ENCODE measurements around the gene PYGM. TPM values are rescaled to one million over a fixed set of nuclear protein-coding genes. Genes with fewer than 3 reads are reported as not detected.

PYGM gene
- total RNA-seq, 1 donor from 2014 or later: 0.20 TPM

DNA sequence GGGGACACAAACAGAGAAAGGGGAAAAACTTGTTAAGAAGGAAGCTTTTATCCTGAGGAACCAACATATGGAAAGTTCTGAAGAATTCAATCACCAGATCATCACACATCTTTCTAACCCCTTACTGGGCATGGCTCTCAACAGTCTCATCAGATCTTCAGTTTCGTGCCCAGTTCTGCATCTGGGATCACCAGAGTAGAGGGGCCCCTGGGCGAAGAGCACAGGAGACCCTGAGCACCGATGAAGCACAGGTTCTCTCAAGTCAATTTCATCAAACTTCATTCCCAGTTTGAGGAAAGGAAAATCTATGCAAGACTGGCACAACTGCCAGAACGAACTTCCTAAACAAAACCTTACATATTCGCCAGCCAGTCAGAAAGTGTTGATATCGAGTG, 8.5 kb upstream of the PYGM start:
- no peak for DNase-seq (ENCODE audit: low read depth in 2 of 2)

DNA sequence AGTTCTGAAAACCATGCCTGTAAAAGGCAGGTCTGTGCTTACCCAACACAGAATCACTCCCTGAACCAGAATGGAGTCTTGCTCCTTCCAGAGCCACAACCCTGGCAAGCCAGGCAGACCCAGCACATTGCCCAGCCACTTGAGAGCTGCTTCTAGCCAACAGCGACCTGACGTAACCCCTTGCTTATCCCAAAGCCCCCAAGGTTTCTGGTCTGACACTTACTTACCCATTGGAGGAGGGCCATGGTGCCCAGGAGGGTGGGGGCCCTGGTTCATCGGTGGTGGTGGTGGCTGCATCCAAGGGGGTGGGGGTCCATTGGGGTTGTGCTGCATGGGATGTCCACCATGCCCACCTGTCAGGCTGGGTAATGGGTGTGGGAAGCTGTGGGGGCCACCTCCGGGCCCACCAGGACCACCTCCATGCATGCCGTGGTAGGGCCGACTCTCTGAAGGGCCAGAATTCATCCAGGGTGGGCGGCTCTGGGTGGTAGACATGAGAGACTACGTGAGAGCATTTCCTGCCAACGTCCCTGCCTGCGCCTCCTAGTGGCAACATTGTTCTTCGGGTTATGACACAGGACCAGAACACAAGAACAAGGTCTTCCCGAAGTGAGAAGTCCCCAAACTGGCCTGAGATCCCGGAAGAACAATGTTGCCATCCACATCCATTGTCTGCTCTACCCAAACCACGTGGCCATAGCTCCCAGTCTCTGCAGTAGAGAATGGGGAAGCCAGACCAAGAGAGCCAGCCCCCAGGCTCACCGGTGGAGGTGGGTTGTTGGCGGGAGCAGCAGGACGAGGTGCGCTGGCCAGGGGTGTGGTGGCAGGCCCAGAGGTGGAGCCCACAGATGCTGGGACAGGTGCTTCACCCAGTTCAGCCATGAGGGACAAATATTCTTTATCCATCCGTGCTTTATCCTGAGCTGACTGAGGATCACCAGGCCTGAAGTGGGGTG, 7.8 kb upstream of the PYGM start:
- DNase-seq (ENCODE audit: low read depth in 2 of 2): peak; percentile 75 to 84

DNA sequence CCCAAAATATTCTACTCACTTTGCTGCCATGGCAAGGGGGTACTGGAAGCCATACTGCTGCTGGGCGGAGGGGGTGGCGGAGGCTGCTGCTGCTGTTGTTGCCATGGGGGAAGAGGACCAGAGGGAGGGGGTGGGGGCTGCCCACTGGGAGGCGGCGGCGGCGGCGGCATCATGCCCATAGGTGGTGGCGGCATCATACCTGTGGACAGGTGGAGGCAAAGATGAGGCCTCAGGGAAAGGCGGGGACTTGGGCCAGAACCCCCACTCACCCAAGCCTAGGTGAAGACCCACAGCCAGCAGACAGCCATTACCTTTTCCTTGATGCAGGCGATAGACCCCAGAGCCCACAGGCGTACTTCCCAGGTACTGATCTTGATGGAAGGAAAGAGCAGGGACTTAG, 7.1 kb upstream of the PYGM start:
- DNase-seq (ENCODE audit: low read depth in 2 of 2): no peak

DNA sequence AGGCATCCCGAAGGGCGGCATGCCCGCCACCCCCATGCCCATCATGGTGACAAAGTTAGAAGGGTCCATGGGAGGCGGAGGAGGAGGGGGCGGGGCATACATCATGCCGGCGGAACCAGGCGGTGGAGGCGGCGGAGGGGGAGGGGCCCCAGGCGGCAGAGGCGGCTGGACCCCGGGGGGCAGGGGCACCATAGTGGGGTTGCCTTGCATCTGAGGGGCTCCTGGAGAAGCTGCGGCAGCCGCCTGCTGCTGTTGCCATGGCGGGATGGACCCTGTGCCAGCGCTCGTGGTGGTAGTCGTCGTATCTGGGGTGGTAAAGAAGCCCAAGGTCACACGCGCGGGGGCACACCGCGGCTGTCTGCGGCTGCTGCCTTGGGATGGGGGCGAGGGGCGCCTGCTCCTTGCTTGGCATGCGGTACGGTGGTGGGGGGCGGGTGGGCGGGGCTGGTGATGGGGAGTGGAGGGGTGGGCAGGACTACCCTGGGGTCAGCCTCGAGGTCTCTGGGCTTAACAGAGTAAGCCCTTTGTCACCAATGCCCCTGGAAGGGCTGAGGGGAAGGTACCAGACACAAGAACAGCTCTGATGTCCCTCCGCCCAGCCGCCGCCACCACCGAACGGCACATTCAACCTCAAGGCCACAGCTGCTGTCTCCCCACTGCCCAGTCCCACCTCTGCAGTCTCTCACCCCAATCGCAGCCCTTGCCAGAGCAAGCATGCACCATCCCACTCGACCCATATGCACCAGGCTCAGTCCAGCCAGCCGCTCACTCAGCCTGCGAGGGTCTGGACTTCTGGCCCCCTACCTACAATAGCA, 6.3 kb upstream of the PYGM start:
- DNase-seq (ENCODE audit: low read depth in 2 of 2): no peak

DNA sequence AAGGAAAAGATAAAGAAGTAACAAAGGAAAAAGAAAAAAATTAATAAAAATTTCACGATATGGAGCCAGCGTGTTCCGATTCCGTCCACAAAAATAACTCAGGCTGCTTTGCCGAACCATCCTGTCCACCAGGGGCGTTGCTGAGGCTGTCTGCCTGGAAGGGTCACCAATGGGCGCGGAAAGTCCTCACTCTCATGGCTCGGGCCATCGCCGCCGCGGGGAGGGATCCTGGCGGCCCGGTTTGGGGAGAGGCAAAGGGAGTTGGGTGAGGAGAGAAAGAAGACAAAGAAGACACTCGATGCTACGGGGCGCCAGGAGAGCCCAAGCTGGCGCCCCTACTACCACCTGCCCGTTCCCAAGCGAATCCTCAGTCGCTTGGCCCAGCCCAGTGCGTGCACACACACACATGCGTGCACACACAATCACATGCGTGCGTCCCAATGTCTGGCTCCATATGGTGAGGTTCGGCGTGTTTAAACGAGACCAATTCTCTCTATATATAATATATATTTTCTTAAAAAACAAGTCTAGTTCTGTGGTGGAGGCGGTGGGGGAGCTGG, 5.6 kb upstream of the PYGM start:
- no peak for DNase-seq (ENCODE audit: low read depth in 2 of 2)

DNA sequence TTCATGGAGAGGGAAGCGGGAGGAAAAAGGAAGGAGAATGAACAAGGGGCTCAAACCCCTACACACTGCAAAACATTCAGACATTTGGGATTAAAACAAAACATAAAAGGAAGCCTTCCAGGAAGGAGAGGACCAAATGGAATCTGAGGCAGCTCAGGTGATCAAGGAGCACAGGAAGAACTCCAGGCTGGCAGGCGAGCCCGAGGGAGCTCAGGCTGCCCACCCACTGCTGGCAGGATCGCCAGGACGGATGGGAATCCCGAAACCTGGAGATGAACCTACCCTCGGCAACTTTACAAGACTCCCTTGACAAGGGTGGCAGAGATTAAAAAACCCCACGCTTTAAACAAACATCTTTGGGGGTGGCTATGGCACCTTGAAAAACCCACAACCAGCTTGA, 5.0 kb upstream of the PYGM start:
- DNase-seq (ENCODE audit: low read depth in 2 of 2): no peak

DNA sequence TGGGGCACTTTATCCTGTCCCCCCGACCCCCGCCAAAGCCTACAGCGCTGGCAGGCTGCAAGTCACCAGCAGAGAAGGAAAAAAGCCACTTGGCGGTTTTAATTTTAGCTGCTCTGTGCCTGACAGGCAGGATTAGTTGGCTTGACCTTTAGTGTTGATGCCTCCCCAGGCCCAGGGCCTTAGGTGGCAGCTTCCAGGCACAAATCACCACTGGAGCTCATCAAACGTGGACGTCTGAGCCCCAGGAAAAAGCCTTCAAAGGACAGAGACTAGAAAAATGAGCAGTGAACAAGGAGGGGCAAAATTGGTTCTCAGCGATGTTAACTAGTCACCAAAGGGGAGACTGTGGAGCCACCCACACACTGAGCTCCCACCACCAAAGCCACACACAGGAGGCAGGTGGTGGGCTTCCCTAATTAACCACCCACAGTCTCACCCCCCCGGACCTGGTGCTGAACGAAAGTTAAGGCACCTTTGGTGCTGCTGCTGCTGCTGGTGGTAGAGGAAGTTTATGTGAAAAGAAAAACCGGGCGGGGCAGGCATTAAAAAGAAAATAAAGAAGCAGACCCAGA, 4.4 kb upstream of the PYGM start:
- DNase-seq (ENCODE audit: low read depth in 2 of 2): no peak

DNA sequence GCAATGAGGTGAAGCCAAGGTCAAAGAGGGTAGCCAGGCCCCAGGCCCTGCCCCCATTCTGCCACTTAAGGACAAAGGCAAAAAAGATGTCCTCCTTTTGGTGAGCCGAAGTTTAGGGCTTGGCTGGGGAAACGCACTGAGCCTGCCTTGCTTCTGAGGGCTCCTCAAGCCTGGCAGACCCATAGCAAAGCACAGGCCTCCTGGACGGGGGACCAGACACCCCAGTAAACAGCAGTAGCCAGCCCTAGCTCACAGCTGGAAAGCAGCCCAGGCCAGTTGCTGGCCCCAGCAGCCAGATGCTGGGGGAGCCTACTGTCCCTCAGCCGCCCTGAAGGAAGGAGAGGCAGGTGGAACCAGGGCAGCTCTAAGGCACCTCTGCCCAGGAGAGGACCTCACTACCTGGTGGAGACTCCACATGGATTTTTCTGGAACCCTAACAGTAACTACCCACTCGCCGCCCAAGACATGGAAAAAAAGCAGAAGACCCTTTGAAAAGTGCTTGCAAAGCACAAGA, 3.8 kb upstream of the PYGM start:
- DNase-seq (ENCODE audit: low read depth in 2 of 2): no peak

DNA sequence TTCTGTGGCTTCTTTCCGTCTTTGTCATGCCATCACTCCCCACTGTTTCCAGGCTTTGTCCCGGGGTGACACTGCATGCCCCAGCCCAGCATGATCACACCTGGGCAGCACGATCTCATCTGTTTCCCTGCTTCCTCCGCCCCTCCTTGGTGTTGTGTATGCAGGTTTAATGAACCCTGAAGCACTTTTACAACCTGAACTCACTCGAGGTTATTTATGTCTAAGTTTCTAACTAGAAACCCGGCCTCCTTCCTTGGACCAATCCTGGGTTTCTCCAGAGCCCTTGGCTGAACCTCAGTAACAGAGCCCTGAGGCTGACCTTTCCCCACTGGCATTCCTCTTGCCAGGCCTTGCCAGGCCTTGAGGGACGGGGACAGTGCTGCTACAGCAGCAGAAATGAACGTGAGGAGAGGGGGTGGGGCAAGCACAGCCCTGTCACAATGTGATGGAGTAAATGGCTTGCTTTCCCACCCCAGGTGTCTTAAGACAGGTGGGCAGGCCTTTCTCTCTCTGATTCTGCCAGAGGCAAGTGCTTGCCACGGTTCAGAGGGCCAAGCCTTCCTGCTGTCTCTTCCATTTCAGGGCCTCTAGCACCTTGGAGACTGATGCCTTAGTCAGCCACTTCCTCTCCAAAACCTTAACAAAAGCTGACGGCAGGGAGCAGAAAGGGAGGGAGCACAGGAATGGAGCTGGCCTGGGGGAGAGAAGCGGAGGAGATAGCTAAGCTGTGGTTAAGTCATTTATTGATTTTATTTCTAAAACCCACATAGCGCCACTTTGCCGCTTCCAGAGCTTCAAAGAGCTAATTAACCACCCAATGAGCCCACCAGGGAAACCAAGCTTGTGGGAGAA, 3.1 kb upstream of the PYGM start:
- DNase-seq (ENCODE audit: low read depth in 2 of 2): peak in 1 of 2 donors; percentile 86

DNA sequence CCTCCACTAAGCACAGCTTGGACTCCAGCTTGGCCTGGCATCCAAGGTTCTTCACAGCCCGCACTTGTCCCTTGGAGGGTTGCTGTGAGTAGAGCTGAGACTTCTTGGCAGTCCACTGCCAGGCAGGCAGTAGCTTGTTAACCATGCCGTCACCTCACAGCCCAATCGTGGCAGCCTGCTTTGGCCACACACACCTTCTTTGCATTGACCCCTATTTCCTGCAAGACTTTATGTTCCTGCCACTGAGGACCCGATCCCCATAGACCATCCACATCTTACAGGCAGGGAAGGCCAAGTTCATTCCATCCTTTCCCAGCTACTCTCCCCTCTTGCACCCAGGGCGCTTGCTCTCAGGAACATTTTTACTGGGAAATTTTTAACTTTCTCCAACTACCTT, 2.5 kb upstream of the PYGM start:
- no peak for DNase-seq (ENCODE audit: low read depth in 2 of 2)

DNA sequence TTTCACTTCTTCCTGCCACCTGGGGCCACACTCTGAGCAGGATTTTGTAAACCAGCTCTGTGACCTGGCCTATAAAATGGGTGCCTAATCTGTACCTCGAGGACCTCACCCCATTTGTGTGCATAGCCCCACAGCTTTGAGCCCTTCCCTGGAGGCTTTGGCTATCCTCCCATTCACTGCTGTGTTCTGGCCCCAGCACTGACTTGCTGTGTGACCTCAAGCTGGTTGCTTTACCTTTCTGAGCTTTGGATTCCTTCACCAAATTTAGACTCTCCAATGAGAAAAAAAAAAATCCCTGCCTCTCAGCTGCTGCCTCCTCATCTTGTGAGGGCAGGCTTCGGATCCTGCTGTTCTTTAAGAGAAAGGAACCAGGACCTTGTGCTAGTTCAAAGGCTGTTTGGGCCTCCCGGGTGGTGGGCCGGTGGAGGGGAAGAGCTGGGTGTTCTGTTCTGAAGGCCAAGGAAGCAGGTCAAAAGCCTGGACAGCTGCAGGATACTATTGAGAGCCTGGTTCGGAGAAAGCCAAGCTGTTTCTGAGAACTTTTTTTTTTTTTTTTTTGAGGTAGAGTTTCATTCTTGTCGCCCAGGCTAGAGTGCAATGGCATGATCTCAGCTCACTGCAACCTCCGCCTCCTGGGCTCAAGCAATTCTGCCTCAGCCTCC, 1.1 kb upstream of the PYGM start:
- no peak for DNase-seq (ENCODE audit: low read depth in 2 of 2)

DNA sequence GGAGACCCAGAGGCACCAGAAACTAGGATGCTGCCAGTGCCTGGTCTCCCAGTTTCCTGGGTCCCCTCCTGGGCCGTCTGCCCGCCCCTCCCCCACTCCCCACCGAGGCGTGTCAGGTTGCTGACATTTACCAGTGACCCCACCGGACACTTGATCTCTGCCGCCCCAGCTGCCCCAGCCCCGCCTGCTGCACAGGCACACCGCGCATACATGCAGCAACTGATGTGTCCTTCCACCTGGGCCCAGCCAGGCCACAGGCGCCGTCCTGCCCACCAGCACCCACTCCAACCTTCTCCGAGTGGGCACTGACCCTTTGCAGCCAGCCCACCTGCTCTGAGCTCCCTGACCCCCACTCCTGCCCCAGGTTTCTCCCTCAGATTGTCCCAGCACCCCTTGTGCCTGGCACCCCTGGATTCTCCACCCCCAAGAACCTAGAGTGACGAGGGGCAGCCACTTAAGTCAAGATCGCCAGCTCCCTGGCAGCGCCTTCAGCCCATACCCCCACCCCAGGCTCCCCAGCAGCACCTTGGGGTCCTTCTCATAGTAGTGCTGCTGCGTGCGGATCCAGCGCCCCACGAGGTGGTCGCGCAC, 548 bp downstream of the PYGM start:
- no peak for DNase-seq (ENCODE audit: low read depth in 2 of 2)

DNA sequence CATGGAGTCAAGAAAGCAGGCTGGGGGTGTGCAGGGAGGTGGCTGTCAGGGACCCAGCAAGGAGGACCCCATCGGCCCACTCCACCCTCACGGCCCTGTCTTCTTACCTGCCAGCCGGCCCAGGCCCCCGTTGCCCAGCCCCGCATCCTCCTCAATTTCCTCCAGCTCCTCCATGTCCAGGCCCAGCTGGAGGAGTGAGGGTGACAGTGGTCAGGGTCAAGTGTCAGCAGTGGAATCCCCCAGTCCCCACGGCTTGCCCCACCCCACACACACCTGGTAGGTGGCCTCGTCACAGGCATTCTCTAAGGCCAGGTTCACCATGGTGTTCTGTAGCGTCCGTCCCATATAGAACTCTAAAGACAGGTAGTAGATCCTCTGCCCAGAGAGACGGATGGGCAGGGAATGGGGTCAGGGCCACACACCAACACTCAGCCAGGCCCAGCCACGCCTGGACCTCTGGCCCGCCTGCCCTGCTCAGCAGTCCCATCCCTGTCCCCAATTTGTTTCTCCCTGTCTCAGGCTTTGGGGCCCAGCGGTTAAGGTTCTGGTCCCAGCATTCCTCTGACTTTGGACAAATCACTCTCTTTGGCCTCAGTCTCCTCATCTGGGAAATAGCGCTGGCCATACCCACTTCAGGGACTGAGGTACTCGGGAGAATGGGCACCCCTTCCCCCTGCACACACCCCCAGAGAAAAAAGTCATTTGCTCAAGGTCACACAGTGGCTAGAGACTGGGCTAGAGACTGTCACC, 1.3 kb downstream of the PYGM start:
- DNase-seq (ENCODE audit: low read depth in 2 of 2): no peak

DNA sequence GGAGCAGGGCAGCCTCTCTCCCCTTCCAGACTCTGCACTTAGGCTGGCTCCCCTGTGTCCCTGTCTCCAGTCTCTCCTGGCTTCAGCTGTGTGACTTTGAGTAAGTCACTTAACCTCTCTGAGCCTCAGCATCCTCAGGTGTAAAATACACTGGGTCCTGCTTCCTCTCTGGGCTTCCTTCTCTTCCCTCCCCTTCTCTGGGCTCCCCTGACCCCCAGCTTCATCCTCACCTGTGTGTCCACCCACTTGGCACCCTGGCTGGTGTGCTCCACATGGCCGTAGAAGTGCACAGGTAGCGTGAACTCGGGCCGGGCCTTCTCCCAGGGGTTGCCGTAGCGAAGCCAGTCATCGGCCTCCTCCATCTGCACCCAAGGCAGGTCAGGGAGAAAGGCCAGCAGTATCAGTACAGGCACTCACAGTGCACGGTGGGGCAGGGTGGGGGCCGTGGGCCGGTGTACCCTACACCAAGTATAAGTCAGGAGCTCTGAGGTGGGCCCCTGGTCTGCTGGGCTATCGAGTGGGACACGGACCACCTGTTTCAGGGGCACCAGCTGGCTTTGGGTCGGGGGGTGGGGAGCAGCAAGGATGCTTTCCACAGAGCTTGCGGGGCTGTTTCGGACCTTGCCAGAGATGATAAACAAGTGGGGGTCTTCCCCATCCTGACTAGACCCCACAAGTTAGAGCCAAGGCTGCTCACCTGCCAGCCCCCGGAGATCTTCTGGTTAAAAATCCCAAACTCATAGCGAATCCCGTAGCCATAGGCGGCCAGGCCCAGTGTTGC, 2.0 kb downstream of the PYGM start:
- DNase-seq (ENCODE audit: low read depth in 2 of 2): no peak

DNA sequence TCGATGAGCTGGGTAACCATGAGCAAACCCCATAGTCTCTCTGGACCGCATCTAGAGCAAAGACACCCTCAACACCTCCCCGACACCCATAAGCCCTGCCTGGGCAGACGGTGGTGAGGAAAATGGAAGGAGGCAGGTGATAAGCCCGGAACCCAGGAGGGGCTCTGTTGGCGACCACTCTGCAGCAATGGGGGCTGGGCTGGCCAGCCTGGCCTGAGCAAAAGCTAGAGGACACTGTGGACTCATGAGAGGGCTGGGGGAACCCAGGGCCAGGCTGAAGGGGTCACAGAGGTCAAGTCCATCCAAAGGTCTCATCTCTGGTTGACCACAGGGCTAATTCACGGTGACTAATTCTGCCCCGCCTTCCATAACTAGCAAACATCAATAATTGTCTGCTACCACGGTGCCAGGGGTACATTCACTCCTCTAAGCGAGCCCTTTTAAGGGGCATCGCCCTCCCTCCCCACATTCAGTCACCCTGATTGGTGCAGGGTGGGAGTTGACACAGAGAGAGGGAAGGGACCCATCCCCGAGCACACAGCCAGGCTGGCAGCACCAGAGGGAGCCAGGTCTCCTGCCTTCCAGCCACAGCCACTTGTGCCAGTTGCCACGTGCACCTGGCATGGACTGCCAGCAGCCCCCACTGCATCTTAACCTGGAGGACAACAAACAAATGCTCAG, 4.0 kb downstream of the PYGM start:
- no peak for DNase-seq (ENCODE audit: low read depth in 2 of 2)

DNA sequence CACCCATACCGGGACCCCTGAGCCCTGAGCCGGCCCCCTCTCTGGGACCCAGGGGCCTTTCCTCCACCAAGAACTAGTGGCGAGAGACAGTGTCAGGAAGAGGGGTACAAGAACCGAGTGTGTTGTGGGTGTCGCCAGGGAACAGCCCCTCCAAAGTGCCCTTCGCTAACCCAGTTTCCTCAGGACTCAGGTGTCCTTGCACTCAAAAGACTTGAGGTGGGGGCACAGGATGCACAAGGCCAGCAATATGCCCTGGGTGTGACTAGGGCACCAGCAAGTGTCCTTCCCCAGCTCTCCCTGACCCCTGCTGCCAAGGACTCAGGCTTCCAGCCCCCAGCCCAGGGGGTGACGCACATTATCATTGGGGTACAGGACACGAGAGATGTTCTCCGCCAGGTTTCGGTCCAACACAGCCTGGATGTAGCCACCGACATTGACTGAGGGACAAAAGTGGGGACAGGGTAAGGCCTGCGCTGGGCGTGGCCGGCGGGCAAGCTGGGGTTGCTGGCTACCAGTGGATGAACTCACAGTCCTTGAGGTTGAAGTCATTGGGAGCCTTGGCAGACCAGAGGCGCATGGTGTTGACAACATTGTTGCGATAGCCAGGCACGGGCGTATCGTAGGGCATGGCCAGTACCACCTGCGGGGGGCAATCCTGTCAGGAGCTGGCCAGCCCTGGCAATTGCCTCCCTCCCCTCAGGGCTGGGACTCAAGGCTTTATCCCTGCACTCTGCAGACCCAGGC, 4.7 kb downstream of the PYGM start:
- no peak for DNase-seq (ENCODE audit: low read depth in 2 of 2)

Measured in lung microvascular endothelial cell (primary cell).